Embryonic facial prominence (tissue), 1 donor: ENCODE measurements around the gene USP47.

Experiments used
- DNase-seq: peaks from one replicate; pipeline ENCODE4 v3.0.0-alpha.2; 2016; ENCODE audit errors: extremely low spot score

The USP47 gene

GRCh38 chr11:12003815-12004214 lies 162.0 kb downstream of the USP47 start:
- no peak for DNase-seq

GRCh38 chr11:12005061-12005460 lies 163.3 kb downstream of the USP47 start:
- no peak for DNase-seq

- DNase-seq, result no peak
Measured at GRCh38 chr11:12005476-12005875, 163.7 kb downstream of the USP47 start.

- DNase-seq, result no peak
Measured at GRCh38 chr11:12006552-12007229, 164.9 kb downstream of the USP47 start.

- no peak for DNase-seq
Measured at GRCh38 chr11:12007230-12007593, 165.4 kb downstream of the USP47 start.

- DNase-seq, result no peak
Measured at GRCh38 chr11:12007769-12008737, 166.3 kb downstream of the USP47 start, which contains the start of gene DKK3. DKK3 (minus strand) TSS chr11:12008626; CDS start chr11:12008582, 44 bp downstream.
